ENCODE measurements around the gene CCDC116. TPM values are rescaled to one million over a fixed set of nuclear protein-coding genes. Genes with fewer than 3 reads are reported as not detected.
A peak's percentile ranks its signal among the peaks of the same experiment; 100 is the strongest.

The CCDC116 gene
- polyA plus RNA-seq, 1 donor = 0.28 TPM

DNA sequence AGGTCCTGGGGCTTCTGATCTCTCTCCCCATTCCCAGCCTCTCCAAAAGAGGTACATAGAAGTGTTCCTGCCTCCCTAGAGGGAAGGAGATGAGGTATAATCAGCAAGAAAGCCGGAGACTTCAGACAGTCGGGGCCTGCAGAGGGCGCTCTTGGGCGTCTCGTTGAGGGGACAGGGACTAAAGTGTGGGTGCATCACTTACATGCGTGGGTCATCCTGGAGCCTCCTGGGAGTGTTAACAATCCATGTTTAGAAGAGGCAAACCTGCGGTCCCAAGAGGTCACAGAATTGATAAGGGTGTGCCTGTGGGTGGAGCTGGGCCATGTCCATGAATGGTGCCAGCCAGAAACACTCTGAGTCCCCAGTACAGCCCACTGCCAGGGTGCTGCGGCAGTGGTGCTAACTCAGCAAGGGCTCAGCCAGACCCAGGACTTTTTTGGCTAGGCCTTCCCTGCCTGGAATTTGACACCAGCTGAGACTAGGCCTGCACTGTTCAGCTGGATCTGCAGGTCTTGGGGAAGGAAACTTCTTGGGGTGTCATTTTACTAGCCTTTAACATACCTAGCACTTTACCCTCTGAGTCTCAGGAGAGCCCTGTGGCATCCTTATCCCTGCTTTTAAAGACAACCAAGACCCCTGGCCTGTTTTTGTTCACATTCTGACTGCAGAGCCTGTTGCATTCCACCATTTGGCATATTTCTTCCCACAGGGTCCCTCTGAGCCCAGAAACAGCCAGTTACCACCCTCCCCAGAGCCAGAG is 8.3 kb upstream of the CCDC116 start:
- Histone ChIP-seq H3K4me3 (ENCODE audit: low read length) (no peak overlapping the region), H3K27me3 (ENCODE audit: control insufficient read depth, insufficient read depth, low read length) (no peaks in the 10 kb centered on the region), H3K36me3 (ENCODE audit: control insufficient read depth, insufficient read depth, low read length) (peaks cover 57% of the 10 kb centered on the region), H3K9me3 (ENCODE audit: control insufficient read depth, low read depth, low read length) (peaks cover 5% of the 10 kb centered on the region), H3K27ac (ENCODE audit: low read length) (no peak overlapping the region), H3K4me1 (ENCODE audit: control insufficient read depth, insufficient read depth, low read length) (peaks cover 8% of the 10 kb centered on the region)
- DNase-seq = no peak
- WGBS (ENCODE audit: insufficient coverage, low lambda C conversion rate) = no CpG with 5 or more reads among the region's 8 CpGs

- 100% methylated on average over 1 of the region's 12 CpGs for WGBS (ENCODE audit: insufficient coverage, low lambda C conversion rate)
- peaks cover 5% of the 10 kb centered on the region for H3K9me3 ChIP-seq (ENCODE audit: control insufficient read depth, low read depth, low read length)
- peaks cover 8% of the 10 kb centered on the region for H3K4me1 ChIP-seq (ENCODE audit: control insufficient read depth, insufficient read depth, low read length)
- no peaks in the 10 kb centered on the region for H3K27me3 ChIP-seq (ENCODE audit: control insufficient read depth, insufficient read depth, low read length)
- H3K4me3 ChIP-seq (ENCODE audit: low read length) = no peak overlapping the region
- H3K27ac ChIP-seq (ENCODE audit: low read length) = no peak overlapping the region
- H3K36me3 ChIP-seq (ENCODE audit: control insufficient read depth, insufficient read depth, low read length) = peaks cover 55% of the 10 kb centered on the region
- DNase-seq = no peak
Observed at GRCh38 chr22:21624880-21625791, 7.4 kb upstream of the CCDC116 start.

- no peak overlapping the region for H3K4me3 ChIP-seq (ENCODE audit: low read length)
- peaks cover 49% of the 10 kb centered on the region for H3K36me3 ChIP-seq (ENCODE audit: control insufficient read depth, insufficient read depth, low read length)
- no peak overlapping the region for H3K27ac ChIP-seq (ENCODE audit: low read length)
- H3K27me3 ChIP-seq (ENCODE audit: control insufficient read depth, insufficient read depth, low read length) = no peaks in the 10 kb centered on the region
- no peak for DNase-seq
- H3K4me1 ChIP-seq (ENCODE audit: control insufficient read depth, insufficient read depth, low read length) = peaks cover 8% of the 10 kb centered on the region
- no CpG with 5 or more reads among the region's 4 CpGs for WGBS (ENCODE audit: insufficient coverage, low lambda C conversion rate)
- peaks cover 5% of the 10 kb centered on the region for H3K9me3 ChIP-seq (ENCODE audit: control insufficient read depth, low read depth, low read length)
Observed at GRCh38 chr22:21626073-21626734, 6.4 kb upstream of the CCDC116 start.

DNA sequence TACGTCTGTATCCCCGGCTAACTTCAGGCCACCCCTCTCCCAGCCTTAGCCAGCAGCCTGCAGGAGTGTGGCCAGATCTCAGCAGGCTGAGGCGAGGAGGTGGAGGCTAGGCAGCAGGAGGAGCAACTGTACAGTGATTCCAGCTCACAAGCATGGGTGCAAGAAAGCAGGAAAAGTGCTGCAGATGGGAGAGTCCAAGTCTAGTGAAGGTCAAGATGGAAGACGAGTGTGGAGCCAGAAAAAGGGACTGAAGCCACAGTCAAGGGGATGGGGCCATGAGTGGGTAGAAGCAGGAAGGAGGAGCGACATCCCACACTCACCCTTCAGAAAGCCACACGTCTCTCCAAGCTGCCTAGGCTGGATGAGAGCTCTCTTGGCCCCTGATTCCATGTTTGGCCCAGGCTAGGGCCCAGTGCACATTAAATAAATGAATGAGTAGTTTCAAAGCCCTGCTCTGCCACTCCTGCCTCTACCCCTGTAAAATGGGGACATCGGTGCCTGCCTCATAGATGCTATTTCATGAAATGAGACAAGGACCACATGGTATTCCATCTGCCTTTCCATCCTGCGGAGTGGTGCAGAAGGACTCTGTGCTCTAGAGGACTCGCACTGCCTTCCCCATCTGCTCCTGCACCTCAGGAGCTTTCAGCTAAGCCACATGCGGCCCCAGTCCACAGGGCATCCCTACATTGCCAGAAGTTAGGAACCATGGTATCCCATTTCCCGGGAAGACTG is 5.7 kb upstream of the CCDC116 start:
- DNase-seq = no peak
- Histone ChIP-seq H3K27ac (ENCODE audit: low read length) (no peak overlapping the region), H3K4me1 (ENCODE audit: control insufficient read depth, insufficient read depth, low read length) (peaks cover 8% of the 10 kb centered on the region), H3K4me3 (ENCODE audit: low read length) (no peak overlapping the region), H3K36me3 (ENCODE audit: control insufficient read depth, insufficient read depth, low read length) (peaks cover 48% of the 10 kb centered on the region), H3K9me3 (ENCODE audit: control insufficient read depth, low read depth, low read length) (peaks cover 5% of the 10 kb centered on the region), H3K27me3 (ENCODE audit: control insufficient read depth, insufficient read depth, low read length) (no peaks in the 10 kb centered on the region)
- WGBS (ENCODE audit: insufficient coverage, low lambda C conversion rate) = no CpG with 5 or more reads among the region's 11 CpGs

GRCh38 chr22:21628386-21629254 is 3.9 kb upstream of the CCDC116 start:
- peaks cover 9% of the 10 kb centered on the region for H3K9me3 ChIP-seq (ENCODE audit: control insufficient read depth, low read depth, low read length)
- WGBS (ENCODE audit: insufficient coverage, low lambda C conversion rate) = no CpG with 5 or more reads among the region's 74 CpGs
- peak overlapping the region; percentile 79 for H3K27ac ChIP-seq (ENCODE audit: low read length)
- DNase-seq = no peak
- peaks cover 32% of the 10 kb centered on the region for H3K36me3 ChIP-seq (ENCODE audit: control insufficient read depth, insufficient read depth, low read length)
- peaks cover 8% of the 10 kb centered on the region for H3K4me1 ChIP-seq (ENCODE audit: control insufficient read depth, insufficient read depth, low read length)
- peak overlapping the region; percentile 98 for H3K4me3 ChIP-seq (ENCODE audit: low read length)
- no peaks in the 10 kb centered on the region for H3K27me3 ChIP-seq (ENCODE audit: control insufficient read depth, insufficient read depth, low read length)

DNA sequence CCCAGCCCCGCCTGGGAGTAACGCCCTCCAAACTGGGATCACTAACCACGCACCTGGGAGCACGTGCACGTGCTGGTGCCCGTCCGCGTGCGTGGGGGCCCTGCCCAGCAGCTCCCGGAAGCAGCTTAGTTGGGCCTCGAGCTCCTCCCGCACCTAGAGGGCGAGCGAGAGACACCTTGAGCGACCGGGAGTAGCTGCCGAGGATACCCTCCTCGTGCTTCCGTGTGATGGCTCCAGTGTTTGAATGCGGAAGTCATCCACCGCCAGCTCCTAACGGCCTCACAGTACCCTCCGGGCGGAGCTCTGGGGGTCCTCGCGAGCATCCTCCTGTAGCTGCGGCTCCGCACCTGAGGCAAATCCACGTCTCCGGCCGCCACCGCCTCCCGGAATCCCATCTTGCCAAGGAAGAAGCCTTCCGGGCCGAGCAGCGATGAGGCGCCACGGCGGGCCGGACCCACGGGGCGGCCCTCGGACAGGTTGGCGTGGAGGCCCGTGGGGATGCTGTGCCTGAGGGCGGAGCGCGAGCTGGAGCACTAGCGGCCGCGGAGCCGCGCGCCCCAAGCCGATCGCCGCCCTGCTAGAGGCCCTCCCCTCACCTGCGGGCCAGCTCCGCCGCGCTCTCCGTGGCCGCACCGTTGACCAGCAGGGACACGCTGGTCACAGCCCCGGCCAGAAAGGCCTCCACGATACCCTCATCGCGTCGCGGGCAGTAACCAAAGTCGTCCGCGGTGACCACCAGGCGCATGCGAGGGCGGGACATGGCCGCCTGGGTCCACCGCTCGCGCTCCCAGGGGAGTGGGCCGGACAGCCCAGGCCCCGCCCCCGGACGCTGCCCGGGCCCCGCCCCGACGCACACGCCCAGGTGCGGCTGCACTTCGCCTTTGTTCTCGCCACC is 3.1 kb upstream of the CCDC116 start, which contains the start of gene YDJC:
Gene YDJC, minus strand, starts transcription at position 768 of the 895 bp plus-strand sequence. Its CDS starts 8 bp downstream, at position 760.
- Histone ChIP-seq H3K27ac (ENCODE audit: low read length) (peak within 1 kb of the TSS; percentile 79), H3K36me3 (ENCODE audit: control insufficient read depth, insufficient read depth, low read length) (peaks cover 26% of the 10 kb centered on the region), H3K4me1 (ENCODE audit: control insufficient read depth, insufficient read depth, low read length) (peaks cover 8% of the 10 kb centered on the region), H3K9me3 (ENCODE audit: control insufficient read depth, low read depth, low read length) (peaks cover 9% of the 10 kb centered on the region), H3K4me3 (ENCODE audit: low read length) (peak within 1 kb of the TSS; percentile 98), H3K27me3 (ENCODE audit: control insufficient read depth, insufficient read depth, low read length) (no peaks in the 10 kb centered on the region)
- no CpG with 5 or more reads among the region's 93 CpGs for WGBS (ENCODE audit: insufficient coverage, low lambda C conversion rate)
- peak; percentile 95 to 96 for DNase-seq

DNA sequence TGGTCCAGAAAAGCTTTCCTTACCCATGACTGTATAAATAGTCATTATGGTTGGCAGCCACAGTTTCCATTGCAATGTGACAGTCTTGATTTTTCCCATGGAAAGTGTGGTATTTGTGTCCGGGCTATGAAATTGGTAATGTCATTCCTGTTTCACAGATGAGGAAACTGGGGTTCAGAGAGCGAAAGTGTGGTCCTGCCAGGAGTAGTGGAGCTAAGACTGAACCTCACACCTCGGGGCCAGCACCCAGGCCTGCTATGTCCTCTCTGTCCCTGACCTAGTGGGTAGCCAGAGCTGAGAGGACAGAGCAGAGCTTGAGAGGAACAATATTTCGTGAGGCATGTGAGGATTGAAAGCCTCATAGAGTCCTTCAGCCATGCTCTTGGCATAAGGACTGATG is 1.5 kb upstream of the CCDC116 start:
- H3K36me3 ChIP-seq (ENCODE audit: control insufficient read depth, insufficient read depth, low read length) = peaks cover 19% of the 10 kb centered on the region
- H3K27ac ChIP-seq (ENCODE audit: low read length) = no peak overlapping the region
- no peak for DNase-seq
- peaks cover 9% of the 10 kb centered on the region for H3K9me3 ChIP-seq (ENCODE audit: control insufficient read depth, low read depth, low read length)
- H3K4me3 ChIP-seq (ENCODE audit: low read length) = no peak overlapping the region
- no peaks in the 10 kb centered on the region for H3K27me3 ChIP-seq (ENCODE audit: control insufficient read depth, insufficient read depth, low read length)
- peaks cover 8% of the 10 kb centered on the region for H3K4me1 ChIP-seq (ENCODE audit: control insufficient read depth, insufficient read depth, low read length)
- 100% methylated on average over 1 of the region's 4 CpGs for WGBS (ENCODE audit: insufficient coverage, low lambda C conversion rate)

DNA sequence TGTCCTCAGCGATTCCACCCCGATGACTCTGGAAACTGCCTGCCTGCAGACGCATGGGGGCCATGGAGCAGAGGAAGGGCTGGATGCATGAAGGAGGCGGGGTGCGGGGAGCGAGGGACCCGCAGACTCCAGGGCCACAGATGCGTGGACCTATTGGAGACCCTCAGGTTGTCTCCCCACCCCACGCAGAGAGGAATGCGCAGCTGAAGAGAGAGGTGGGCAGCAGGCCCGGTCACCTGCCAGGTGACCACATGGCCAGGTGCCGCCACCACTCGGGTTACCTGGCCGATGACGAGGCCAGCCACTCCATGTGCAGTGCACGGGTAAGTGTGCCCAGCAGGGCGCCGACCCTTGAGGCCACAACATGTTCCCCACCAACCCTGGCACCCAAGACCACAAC is 371 bp downstream of the CCDC116 start:
- no peak for DNase-seq
- Histone ChIP-seq H3K36me3 (ENCODE audit: control insufficient read depth, insufficient read depth, low read length) (peaks cover 7% of the 10 kb centered on the region), H3K9me3 (ENCODE audit: control insufficient read depth, low read depth, low read length) (peaks cover 9% of the 10 kb centered on the region), H3K27ac (ENCODE audit: low read length) (no peak overlapping the region), H3K27me3 (ENCODE audit: control insufficient read depth, insufficient read depth, low read length) (no peaks in the 10 kb centered on the region), H3K4me3 (ENCODE audit: low read length) (no peak overlapping the region), H3K4me1 (ENCODE audit: control insufficient read depth, insufficient read depth, low read length) (peaks cover 8% of the 10 kb centered on the region)
- no CpG with 5 or more reads among the region's 18 CpGs for WGBS (ENCODE audit: insufficient coverage, low lambda C conversion rate)

All from large intestine (tissue), 3 donors.